NCI-H2107 treated with DMSO at 0.1 percent for 48 hours (cell line): ENCODE data around the gene ABTB2.

ENCODE experiments used
- DNase-seq: peaks from one replicate; lab custom pipeline; 2025; ENCODE audit not compliant: unreplicated experiment; lab: John Stamatoyannopoulos, UW

Gene ABTB2

GRCh38 chr11:34176751-34177209 lies 181.0 kb downstream of the ABTB2 start:
- DNase-seq = no peak

DNA sequence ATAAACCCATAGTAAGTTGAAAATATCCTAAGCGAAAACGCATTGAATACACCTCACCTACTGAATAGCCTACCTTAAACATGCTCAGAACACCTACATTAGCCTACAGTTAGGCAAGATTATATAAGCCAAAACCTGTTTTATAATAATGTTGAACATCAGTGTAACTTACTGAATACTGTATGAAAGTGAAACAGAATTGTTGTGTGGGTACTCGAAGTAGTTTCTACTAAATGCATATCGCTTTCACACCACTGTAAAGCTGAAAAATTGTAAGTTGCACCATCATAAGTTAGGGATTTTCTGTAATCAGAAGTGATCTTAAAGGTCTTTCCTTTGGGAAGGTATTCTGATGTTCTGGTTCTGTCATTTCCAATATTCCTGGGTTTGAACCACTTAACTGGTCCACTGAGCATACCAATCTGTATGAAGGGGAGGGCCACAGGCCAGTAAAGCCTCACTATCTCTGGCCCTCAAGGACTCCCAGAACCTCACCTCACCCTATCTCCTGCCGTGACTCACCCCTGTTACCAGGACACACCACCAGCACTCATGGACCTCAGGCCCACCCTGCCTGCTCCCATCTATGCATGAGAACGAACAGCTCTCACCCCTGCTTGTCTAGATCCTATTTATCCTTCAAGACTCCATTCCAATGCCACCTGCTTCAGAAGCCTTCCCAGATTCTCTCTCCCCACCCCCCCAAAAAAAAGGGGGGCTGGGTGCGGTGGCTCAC lies 182.4 kb downstream of the ABTB2 start:
- no peak for DNase-seq

DNA sequence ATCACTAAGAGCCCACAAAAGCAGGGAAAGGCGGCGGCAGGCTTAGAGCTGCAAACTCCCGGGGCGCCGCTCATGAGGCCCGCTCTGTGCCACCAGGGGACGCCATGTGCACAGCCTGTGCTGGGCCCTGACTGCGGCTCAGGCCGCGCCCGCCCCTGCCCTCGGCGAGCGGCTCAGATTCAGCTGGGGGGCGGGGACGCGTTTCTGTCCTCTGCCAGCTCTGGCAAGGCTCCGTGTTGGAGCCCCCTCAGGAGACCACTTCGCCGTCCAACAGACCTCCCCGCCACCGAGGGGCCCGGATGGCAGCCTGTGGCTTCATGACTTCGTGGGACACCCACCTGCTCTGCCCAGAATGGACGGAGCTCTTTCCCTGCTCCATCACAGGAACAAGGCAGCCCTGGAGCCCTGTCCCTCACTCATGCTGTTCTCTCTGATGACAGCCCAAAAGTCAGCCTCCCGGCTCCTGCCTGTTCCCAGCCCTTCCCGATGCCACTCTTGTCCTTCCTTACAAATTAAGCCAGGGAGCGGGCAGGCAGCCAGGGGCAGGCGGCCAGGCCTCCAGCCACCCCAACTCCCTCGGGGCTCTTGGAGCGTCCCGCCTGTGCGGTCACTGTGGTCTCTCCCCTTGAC lies 183.3 kb downstream of the ABTB2 start:
- DNase-seq = peak; percentile 22

DNA sequence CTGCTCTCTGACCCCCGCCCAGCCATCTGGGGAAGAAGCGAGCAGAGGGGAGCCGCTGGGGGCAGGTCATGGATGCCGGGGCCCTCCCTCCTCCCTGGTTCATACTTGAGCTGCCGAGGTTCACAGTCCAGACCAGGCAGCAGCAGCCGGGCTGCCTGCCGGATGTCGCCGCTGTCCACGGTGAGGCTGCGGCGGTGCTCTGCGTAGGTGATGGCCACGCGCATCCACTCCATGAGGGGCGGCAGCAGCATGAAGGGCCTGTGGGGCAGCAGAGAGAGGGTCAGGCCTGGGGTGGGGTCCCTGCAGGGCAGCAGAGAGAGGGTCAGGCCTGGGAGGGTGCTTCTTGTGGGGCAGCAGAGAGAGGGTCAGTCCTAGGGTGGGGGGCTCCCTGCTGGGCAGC lies 184.8 kb downstream of the ABTB2 start:
- DNase-seq = no peak

DNA sequence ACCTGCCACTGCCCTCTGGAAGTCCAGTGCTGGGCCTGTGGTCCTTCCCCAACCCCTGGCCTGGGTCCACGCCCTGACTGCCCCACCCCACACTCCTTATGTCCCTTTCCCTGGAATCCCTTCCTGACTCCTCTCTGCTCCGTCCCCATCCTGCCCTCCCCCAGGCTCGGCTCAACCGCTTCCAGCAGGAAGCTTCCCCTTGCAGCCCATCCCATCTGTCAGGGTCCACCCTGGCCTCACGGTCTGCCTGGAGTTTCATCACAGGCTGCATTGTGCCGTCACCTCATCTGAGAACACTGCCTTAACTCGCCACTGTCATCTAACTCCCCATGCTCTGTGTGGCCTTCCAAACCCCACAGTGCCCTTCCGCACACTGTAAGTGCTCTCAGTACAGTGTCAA lies 188.1 kb downstream of the ABTB2 start:
- DNase-seq = no peak

GRCh38 chr11:34168642-34169420 lies 189.0 kb downstream of the ABTB2 start:
- DNase-seq = no peak

DNA sequence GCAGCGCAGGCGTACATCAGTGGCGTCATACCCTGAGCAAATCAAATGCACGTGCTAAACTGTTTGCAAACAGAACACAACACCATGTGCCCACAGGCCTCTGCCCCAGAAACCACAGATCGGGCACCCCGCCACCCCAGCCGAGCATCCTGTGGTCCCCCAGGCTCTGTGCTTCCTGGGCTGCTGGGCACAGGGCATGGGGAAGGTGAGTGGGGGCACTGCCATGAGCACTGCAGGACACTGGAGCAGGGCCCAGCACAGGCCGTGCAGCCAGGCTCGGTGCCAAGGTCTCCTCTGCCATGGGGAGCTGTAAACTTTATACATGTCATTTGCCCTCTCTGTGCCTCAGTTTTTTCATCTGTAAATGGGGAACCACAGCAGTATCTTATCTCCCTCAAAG lies 189.8 kb downstream of the ABTB2 start:
- DNase-seq = no peak

DNA sequence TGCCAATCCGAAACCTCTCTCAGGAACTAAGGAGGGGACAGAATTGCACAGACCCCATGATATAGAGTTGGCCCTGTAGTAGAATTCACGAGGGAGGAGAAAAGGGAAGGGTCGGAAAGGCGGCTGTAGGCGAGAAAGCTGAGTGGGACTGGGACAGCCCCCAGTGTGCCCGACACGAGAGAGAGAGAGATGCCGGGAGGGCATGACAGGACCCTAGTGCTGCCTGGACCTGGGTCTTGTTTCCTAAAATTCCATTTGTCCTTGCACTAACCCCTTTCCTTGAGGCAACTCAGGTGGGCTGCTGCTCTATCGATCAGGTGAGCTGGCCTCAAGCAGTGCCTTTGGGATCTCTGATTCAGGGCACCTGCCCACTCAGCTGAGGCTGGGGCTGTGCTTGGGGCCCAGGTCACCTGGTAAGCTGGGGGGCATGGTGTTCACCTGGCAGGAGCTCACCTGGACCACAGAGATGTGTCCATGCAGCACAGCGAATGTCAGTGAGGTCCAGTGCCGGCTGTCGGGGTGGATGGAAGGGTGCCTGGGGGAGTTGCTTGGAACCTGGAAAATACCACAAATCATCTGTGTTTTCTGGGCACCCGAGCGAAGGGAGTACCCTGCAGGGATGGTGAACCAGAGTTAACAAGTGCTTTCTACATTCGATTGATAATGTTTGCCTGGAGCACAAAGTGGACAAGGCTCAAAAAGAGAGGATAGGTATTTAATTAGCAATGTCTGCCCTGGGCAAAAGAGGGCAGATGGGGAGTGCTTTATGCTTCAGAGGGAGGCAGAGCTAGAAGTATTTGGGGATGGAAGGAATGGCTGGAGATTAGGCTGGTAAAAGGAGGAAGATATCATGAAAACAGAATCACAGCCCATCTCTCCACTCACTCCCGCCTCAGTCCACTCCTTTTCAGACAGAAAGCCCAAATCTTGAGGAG lies 190.7 kb downstream of the ABTB2 start:
- DNase-seq = no peak

GRCh38 chr11:34165786-34166555 lies 191.8 kb downstream of the ABTB2 start:
- no peak for DNase-seq

GRCh38 chr11:34165121-34165520 lies 192.7 kb downstream of the ABTB2 start:
- no peak for DNase-seq

DNA sequence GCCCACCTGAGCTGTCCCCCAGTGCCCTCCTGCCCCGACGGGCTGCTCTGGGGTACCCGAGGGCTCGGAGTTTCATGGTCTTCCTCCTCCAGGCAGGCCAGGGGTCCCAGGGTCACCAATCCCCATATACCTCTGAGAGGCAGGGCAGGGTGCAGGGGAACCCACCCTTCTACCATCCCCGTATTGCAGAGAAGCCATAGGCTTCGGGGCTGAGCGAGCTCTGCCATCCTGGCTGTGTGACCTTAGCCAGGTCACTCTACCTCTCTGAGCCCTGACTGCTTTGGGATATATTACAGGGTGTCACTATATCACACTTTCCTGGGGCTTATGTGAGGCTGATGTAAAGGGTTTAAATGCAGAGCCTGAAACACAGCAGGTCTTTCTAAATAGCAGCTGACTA lies 195.0 kb downstream of the ABTB2 start:
- no peak for DNase-seq

- DNase-seq = no peak
Measured at GRCh38 chr11:34162493-34162820, 195.4 kb downstream of the ABTB2 start.

DNA sequence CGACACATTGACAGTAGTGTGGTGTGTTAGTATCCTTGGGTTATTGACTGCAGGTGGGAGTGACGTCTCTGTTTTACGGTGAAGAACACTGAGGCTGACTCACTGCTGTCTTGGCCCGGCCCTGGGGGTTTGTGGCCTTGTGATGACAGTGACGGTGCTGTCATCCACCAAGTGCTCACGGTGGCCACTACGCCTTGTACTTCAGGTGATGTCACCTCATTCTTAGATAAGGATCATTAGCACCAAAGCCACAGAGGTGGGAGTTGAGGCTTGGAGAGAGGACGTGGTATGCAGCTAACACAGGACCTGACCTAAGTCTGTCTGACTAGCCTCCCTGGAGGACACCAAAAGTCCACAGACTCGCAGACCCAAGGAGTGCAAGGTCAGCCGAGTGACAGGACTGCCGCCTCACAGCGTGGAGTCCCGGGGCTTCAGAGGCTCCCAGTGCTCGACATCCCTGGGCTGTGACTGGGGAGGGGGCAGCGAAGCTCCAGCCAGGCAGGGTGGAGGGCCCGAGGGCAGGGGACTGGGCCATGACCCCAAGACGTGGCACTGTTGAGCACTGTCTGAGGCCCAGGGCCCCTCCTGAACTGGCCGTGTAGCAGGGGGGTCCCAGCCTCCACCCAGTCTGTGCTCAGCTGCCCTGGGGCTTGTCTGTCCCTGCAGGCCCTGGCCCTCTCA lies 195.9 kb downstream of the ABTB2 start:
- no peak for DNase-seq

GRCh38 chr11:34161361-34161760 lies 196.4 kb downstream of the ABTB2 start:
- no peak for DNase-seq

DNA sequence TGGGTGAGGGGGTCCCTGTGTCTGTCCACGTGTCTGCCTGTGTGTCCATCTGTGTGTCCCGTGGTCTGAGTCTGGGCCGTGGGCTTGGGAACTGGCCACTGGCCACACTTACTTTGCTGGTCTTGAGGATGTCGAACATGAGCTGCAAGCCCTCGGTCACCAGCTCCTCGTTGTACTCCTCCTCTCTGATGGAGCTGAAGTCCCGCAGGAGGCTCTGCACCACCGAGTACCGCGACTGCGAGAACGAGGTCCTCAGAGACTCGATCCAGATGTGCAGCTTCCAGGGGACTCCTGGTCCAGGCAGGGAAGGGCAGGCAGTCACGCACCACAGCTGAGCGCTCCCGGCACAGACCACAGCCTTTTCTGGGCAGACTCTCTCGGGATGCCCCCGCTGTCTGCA lies 197.0 kb downstream of the ABTB2 start:
- DNase-seq = no peak

- peak; percentile 24 for DNase-seq
Measured at GRCh38 chr11:34160049-34160721, 197.6 kb downstream of the ABTB2 start.

DNA sequence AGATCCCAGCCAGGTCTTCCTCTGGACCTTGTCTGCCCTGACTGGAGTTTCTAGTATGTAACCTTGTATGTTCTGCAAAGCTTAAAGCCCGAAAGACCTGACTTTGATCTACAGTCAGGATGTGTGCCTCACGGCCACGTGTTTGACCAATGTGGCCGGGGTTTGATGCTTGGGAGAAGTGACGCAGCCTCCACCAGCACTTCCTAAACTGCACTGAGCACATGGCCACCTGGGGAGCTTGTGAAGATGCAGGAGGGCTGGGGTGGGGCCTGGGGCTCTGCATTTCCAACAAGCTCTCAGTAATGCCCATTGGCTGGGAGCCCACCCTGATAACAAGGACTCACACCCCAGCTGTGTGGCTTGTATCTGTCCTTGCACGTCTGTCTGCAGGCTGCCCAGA lies 199.1 kb downstream of the ABTB2 start:
- DNase-seq = no peak

GRCh38 chr11:34157163-34157562 lies 200.6 kb downstream of the ABTB2 start:
- DNase-seq = no peak

DNA sequence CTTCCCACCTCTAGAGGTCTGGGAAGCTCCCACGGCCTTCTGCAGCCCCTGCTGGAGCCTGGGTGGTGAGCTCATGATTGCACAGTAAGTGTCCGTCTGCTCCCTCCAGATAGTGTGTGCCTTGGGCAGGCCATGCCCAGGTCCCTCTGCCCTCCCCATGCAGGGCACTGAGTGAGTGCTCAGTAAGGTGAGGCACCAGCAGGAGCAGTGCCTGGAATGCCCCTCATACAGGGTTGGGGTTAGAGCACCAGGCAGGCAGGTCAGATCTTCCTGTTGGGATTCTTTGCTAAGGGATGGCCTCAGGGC lies 202.1 kb downstream of the ABTB2 start:
- no peak for DNase-seq
